ENCODE measurements around the gene TRERF1.

The TRERF1 gene

GRCh38 chr6:42349753-42350511, 101.8 kb downstream of the TRERF1 start:
- Histone ChIP-seq H3F3A (ENCODE audit: insufficient read depth) (no peaks in the 10 kb centered on the region), H3K79me2 (ENCODE audit: insufficient read depth, low read length) (no peaks in the 10 kb centered on the region), H3K4me3 (ENCODE audit: insufficient read depth, low read length, poor library complexity, severe bottlenecking) (no peak overlapping the region), H3K27me3 (ENCODE audit: low read length) (no peaks in the 10 kb centered on the region), H3K36me3 (ENCODE audit: low read length) (no peaks in the 10 kb centered on the region), H3K9me3 (ENCODE audit: insufficient read depth, low read length) (no peaks in the 10 kb centered on the region), H2AFZ (ENCODE audit: low read depth, low read length, severe bottlenecking) (no peak overlapping the region), H3K27ac (ENCODE audit: low read depth, low read length) (no peak overlapping the region), H3K9ac (ENCODE audit: low read length) (no peak overlapping the region), H4K20me1 (ENCODE audit: low read depth, low read length) (no peaks in the 10 kb centered on the region), H3K9me2 (replicated peaks; ENCODE audit: insufficient read depth, low read length) (no peaks in the 10 kb centered on the region), H3K4me2 (ENCODE audit: low read depth, low read length, poor library complexity, severe bottlenecking) (no peak overlapping the region)
- TF ChIP-seq EZH2phosphoT487 (conservative IDR thresholded peaks at IDR 0.05; ENCODE audit: low read length) = no peak
- TF ChIP-seq CTCF (IDR thresholded peaks at IDR 0.05; ENCODE audit: insufficient read depth, low read length, poor library complexity, severe bottlenecking) = no peak

- Histone ChIP-seq H4K20me1 (ENCODE audit: low read depth, low read length) (no peaks in the 10 kb centered on the region), H3K4me3 (ENCODE audit: insufficient read depth, low read length, poor library complexity, severe bottlenecking) (no peak overlapping the region), H3K27me3 (ENCODE audit: low read length) (no peaks in the 10 kb centered on the region), H3K9ac (ENCODE audit: low read length) (no peak overlapping the region), H3K9me2 (replicated peaks; ENCODE audit: insufficient read depth, low read length) (no peaks in the 10 kb centered on the region), H3K4me2 (ENCODE audit: low read depth, low read length, poor library complexity, severe bottlenecking) (no peak overlapping the region), H3K27ac (ENCODE audit: low read depth, low read length) (no peak overlapping the region), H3K9me3 (ENCODE audit: insufficient read depth, low read length) (no peaks in the 10 kb centered on the region), H3K36me3 (ENCODE audit: low read length) (no peaks in the 10 kb centered on the region), H2AFZ (ENCODE audit: low read depth, low read length, severe bottlenecking) (no peak overlapping the region), H3F3A (ENCODE audit: insufficient read depth) (no peaks in the 10 kb centered on the region), H3K79me2 (ENCODE audit: insufficient read depth, low read length) (no peaks in the 10 kb centered on the region)
- TF ChIP-seq CTCF (IDR thresholded peaks at IDR 0.05; ENCODE audit: insufficient read depth, low read length, poor library complexity, severe bottlenecking) (no peak), EZH2phosphoT487 (conservative IDR thresholded peaks at IDR 0.05; ENCODE audit: low read length) (no peak)
These were observed 104.3 kb downstream of the TRERF1 start for GRCh38 chr6:42347456-42347855.

GRCh38 chr6:42345696-42346416, 105.9 kb downstream of the TRERF1 start:
- Histone ChIP-seq H4K20me1 (ENCODE audit: low read depth, low read length) (no peaks in the 10 kb centered on the region), H3K27ac (ENCODE audit: low read depth, low read length) (no peak overlapping the region), H2AFZ (ENCODE audit: low read depth, low read length, severe bottlenecking) (no peak overlapping the region), H3K4me2 (ENCODE audit: low read depth, low read length, poor library complexity, severe bottlenecking) (no peak overlapping the region), H3K9me2 (replicated peaks; ENCODE audit: insufficient read depth, low read length) (no peaks in the 10 kb centered on the region), H3K36me3 (ENCODE audit: low read length) (no peaks in the 10 kb centered on the region), H3K4me3 (ENCODE audit: insufficient read depth, low read length, poor library complexity, severe bottlenecking) (no peak overlapping the region), H3K9ac (ENCODE audit: low read length) (no peak overlapping the region), H3K27me3 (ENCODE audit: low read length) (no peaks in the 10 kb centered on the region), H3K9me3 (ENCODE audit: insufficient read depth, low read length) (no peaks in the 10 kb centered on the region), H3F3A (ENCODE audit: insufficient read depth) (no peaks in the 10 kb centered on the region), H3K79me2 (ENCODE audit: insufficient read depth, low read length) (no peaks in the 10 kb centered on the region)
- no peak for TF ChIP-seq CTCF (IDR thresholded peaks at IDR 0.05; ENCODE audit: insufficient read depth, low read length, poor library complexity, severe bottlenecking)
- TF ChIP-seq EZH2phosphoT487 (conservative IDR thresholded peaks at IDR 0.05; ENCODE audit: low read length) = no peak
